ENCODE results near the gene CSAG1.
"Not testable (repeated sequence)": the region's sequence is repeated elsewhere in the genome, so short reads cannot be mapped to it uniquely, and the experiment has no call there.

The CSAG1 gene

DNA sequence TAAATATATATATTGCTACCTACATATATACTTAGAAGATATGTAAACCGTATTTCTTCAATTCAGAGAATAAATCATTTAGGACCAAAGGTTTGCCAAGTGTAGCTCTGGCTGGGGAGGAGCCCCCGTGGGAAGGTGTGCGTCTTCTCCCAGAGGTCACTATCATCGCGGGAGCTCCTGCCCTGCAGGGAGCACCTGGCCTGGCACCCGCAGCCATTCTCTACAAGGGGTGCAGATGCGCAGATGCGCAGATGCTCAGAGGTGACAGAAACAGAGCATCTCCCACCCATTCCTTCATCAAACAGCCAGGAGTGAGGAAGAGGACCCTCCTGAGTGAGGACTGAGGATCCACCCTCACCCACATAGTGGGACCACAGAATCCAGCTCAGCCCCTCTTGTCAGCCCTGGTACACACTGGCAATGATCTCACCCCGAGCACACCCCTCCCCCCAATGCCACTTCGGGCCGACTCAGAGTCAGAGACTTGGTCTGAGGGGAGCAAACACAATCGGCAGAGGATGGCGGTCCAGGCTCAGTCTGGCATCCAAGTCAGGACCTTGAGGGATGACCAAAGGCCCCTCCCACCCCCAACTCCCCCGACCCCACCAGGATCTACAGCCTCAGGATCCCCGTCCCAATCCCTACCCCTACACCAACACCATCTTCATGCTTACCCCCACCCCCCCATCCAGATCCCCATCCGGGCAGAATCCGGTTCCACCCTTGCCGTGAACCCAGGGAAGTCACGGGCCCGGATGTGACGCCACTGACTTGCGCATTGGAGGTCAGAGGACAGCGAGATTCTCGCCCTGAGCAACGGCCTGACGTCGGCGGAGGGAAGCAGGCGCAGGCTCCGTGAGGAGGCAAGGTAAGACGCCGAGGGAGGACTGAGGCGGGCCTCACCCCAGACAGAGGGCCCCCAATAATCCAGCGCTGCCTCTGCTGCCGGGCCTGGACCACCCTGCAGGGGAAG is 19.4 kb downstream of the CSAG1 start, which contains the start of gene MAGEA2B:
TSS of gene MAGEA2B (plus strand) at position 814 of the 973 bp plus-strand sequence. CDS start 2,479 bp downstream, outside the sequence.
- not testable (repeated sequence) for DNase-seq, H3K4me3 Mint-ChIP-seq, H3K27me3 Mint-ChIP-seq, H3K9me3 Mint-ChIP-seq, H3K4me1 Mint-ChIP-seq, ATAC-seq, H3K27ac Mint-ChIP-seq

DNA sequence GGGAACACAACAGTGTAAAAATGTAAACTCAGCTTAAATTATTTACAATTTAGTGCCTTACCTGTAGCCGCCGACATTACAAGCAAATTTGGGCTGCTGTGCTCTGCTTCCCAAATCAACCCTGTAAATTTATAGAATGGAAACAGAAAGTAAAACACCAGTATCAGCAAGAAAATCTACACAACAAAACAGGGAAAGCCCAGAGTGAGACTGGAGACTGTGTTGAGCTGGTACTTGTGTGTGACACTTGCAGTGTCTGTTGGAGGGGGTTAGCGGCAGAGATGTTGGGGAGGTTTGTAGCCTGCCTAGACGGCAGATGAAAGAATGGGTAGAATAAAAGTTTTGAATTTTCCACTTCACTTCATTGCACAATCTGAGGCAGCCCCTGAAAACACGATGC is 20.3 kb downstream of the CSAG1 start:
- H3K4me3 Mint-ChIP-seq, ATAC-seq, H3K27ac Mint-ChIP-seq, H3K27me3 Mint-ChIP-seq, H3K9me3 Mint-ChIP-seq, H3K4me1 Mint-ChIP-seq, DNase-seq: not testable (repeated sequence)

- H3K4me3 Mint-ChIP-seq, DNase-seq, H3K27me3 Mint-ChIP-seq, H3K9me3 Mint-ChIP-seq, H3K27ac Mint-ChIP-seq, H3K4me1 Mint-ChIP-seq, ATAC-seq: not testable (repeated sequence)
These were observed 24.3 kb downstream of the CSAG1 start, which contains the start of gene CSAG2 for GRCh38 chrX:152709173-152709572. CSAG2 (minus strand) TSS chrX:152709273; CDS start chrX:152709112, 161 bp downstream.

GRCh38 chrX:152706500-152706899 is 27.0 kb downstream of the CSAG1 start:
- H3K27me3 Mint-ChIP-seq, H3K4me3 Mint-ChIP-seq, H3K9me3 Mint-ChIP-seq, H3K4me1 Mint-ChIP-seq, H3K27ac Mint-ChIP-seq, ATAC-seq, DNase-seq: not testable (repeated sequence)

GRCh38 chrX:152700390-152700789 is 33.1 kb downstream of the CSAG1 start:
- H3K9me3 Mint-ChIP-seq, ATAC-seq, H3K27ac Mint-ChIP-seq, DNase-seq, H3K4me1 Mint-ChIP-seq, H3K27me3 Mint-ChIP-seq, H3K4me3 Mint-ChIP-seq: not testable (repeated sequence)

DNA sequence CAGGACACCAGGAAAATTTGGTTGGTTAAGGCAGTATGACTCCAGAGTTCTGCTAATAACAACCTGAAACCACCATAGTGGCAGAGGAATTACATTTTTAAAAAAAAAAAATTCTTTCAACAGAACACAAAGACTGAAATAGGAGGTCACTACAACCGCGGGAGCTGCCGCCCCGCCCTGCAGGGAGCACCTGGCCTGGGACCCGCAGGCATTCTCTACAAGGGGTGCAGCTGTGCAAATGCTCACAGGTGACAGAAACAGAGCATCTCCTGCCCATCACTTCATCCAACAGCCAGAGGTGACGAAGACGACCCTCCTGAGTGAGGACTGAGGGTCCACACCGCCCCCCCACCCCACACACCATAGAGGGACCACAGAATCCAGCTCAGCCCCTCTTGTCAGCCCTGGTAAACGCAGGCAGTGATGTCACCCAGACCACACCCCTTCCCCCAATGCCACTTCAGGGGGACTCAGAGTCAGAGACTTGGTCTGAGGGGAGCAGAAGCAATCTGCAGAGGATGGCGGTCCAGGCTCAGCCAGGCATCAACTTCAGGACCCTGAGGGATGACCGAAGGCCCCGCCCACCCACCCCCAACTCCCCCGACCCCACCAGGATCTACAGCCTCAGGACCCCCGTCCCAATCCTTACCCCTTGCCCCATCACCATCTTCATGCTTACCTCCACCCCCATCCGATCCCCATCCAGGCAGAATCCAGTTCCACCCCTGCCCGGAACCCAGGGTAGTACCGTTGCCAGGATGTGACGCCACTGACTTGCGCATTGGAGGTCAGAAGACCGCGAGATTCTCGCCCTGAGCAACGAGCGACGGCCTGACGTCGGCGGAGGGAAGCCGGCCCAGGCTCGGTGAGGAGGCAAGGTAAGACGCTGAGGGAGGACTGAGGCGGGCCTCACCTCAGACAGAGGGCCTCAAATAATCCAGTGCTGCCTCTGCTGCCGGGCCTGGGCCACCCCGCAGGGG is 35.3 kb downstream of the CSAG1 start, which contains the start of gene MAGEA3:
TSS of gene MAGEA3 (plus strand) at position 843 of the 980 bp plus-strand sequence. CDS start 2,039 bp downstream, outside the sequence.
- H3K4me3 Mint-ChIP-seq, ATAC-seq, H3K4me1 Mint-ChIP-seq, H3K27ac Mint-ChIP-seq, DNase-seq, H3K27me3 Mint-ChIP-seq, H3K9me3 Mint-ChIP-seq: not testable (repeated sequence)

DNA sequence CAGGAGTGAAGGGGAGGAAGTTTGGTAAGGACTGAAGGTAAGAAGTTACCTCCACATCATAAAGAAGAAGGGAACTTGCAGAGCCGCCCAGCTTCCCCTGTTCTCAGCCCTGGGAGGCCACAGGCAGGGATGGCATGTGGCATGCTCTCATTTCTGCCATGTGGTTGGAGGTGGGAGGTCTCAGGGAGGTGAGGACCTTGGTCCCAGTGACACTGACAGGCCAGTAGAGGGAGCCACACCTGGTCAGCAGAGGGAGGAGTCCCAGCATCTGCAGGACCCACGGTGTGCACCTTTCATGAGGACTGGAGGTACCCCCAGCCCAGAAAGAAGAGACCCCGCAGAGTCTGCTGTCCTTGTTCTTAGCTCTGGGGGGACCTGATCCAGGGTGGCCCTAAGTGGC is 52.5 kb downstream of the CSAG1 start:
- DNase-seq, H3K4me3 Mint-ChIP-seq, H3K4me1 Mint-ChIP-seq, H3K27me3 Mint-ChIP-seq, H3K9me3 Mint-ChIP-seq, H3K27ac Mint-ChIP-seq: not testable (repeated sequence)
- ATAC-seq, result peak; percentile 64

All from stimulated activated naive CD8-positive, alpha-beta T cell treated with anti-CD3 and anti-CD28 coated beads, Interleukin-15, amount 100 ng/mL, for 72 hours (primary cell).